DMS79 treated with DMSO at 0.1 percent for 48 hours (cell line): ENCODE measurements around the gene ROR2.

Experiments
- DNase-seq: peaks from one replicate; lab custom pipeline; 2025; lab: John Stamatoyannopoulos, UW

The ROR2 gene

DNA sequence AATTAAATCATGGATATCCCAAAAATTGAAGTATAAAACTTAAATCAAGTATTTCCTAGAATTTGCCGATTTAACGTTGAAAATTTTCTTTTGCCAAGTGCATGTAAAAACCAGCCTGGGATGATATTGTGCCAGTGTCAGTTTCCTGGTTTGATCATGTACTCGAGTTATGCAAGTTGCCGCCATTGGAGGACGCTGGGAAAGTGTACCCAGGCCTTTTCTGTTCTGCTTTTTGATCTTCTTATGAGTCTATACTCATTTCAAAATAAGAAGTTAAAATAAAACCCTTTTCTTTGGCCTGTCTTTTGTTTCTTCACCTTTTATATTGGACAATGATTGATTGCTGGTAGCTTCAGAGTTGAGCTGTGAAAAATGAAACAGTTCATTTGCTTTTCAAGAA is 433.3 kb downstream of the ROR2 start:
- DNase-seq, result no peak

DNA sequence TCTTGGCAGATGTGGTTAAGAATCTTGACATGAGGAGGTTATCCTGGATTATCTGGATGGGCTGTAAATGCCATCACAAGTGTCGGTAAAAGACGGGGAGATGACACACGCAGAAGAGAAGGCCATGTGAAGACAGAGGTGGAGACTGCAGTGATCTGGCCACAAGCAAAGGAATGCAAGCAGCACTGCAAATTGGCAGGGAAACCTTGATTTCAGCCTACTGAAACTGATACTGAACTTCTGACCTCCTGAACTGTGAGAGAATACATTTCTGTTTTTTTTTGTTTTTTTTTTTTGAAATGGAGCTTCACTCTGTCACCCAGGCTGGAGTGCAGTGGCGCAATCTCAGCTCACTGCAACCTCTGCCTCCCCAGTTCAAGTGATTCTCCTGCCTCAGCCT is 433.9 kb downstream of the ROR2 start:
- DNase-seq, result no peak

DNA sequence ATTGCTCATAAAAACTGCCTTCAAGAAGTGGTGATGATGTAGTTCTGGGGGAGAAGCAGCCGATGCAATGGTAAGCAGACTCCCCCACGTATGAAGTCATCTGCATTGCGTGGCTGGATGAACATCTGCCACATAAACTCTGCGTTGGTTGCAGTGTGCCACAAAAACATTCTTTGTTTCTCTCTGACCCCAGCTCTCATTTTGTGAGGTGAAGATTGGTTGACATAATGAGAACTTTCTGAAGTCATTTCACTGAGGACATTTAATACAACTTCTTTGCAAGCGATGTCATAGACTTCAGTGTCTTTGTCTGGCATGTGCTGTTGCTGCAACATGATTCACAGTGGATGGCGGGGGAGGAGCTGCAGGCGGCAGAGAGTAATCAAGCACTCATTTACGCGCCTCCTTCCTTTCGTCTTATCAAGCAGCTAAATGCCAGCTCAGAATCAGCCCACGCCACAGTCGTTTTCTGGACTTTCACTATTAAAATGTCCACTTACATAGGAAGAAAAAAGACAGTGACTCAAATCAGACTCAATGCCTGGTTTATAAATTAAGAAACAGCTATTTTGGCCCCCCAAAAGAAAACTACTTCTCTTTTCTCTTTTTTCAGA is 434.8 kb downstream of the ROR2 start:
- no peak for DNase-seq
